ENCODE results near the gene NSUN2.

NSUN2 gene

GRCh38 chr5:6604341-6604740, 28.5 kb downstream of the NSUN2 start:
- no peak for DNase-seq (ENCODE audit: low read depth)

GRCh38 chr5:6603643-6604042, 29.2 kb downstream of the NSUN2 start:
- DNase-seq (ENCODE audit: low read depth): no peak

GRCh38 chr5:6602441-6602840, 30.4 kb downstream of the NSUN2 start:
- no peak for DNase-seq (ENCODE audit: low read depth)

- no peak for DNase-seq (ENCODE audit: low read depth)
Observed at GRCh38 chr5:6601816-6602215, 31.0 kb downstream of the NSUN2 start.

- DNase-seq (ENCODE audit: low read depth): no peak
Observed at GRCh38 chr5:6601271-6601670, 31.6 kb downstream of the NSUN2 start.

- DNase-seq (ENCODE audit: low read depth): no peak
Observed at GRCh38 chr5:6599739-6600138, 33.1 kb downstream of the NSUN2 start.

GRCh38 chr5:6598351-6598900, 34.4 kb downstream of the NSUN2 start:
- DNase-seq (ENCODE audit: low read depth): no peak

GRCh38 chr5:6597557-6597956, 35.3 kb downstream of the NSUN2 start:
- DNase-seq (ENCODE audit: low read depth): no peak

- no peak for DNase-seq (ENCODE audit: low read depth)
Observed at GRCh38 chr5:6596388-6596787, 36.5 kb downstream of the NSUN2 start.

GRCh38 chr5:6595405-6595804, 37.4 kb downstream of the NSUN2 start:
- DNase-seq (ENCODE audit: low read depth): no peak

- no peak for DNase-seq (ENCODE audit: low read depth)
Observed at GRCh38 chr5:6594066-6594465, 38.8 kb downstream of the NSUN2 start.

GRCh38 chr5:6593148-6594016, 39.5 kb downstream of the NSUN2 start:
- DNase-seq (ENCODE audit: low read depth): no peak

GRCh38 chr5:6592601-6593000, 40.2 kb downstream of the NSUN2 start:
- DNase-seq (ENCODE audit: low read depth): peak; percentile 14

GRCh38 chr5:6591671-6592288, 41.1 kb downstream of the NSUN2 start:
- no peak for DNase-seq (ENCODE audit: low read depth)

GRCh38 chr5:6590581-6590980, 42.3 kb downstream of the NSUN2 start:
- DNase-seq (ENCODE audit: low read depth): no peak

GRCh38 chr5:6587171-6587570, 45.7 kb downstream of the NSUN2 start:
- DNase-seq (ENCODE audit: low read depth): no peak

GRCh38 chr5:6586647-6587042, 46.2 kb downstream of the NSUN2 start:
- no peak for DNase-seq (ENCODE audit: low read depth)

- no peak for DNase-seq (ENCODE audit: low read depth)
Observed at GRCh38 chr5:6585939-6586646, 46.8 kb downstream of the NSUN2 start.

GRCh38 chr5:6585168-6585567, 47.7 kb downstream of the NSUN2 start:
- no peak for DNase-seq (ENCODE audit: low read depth)

- no peak for DNase-seq (ENCODE audit: low read depth)
Observed at GRCh38 chr5:6584727-6585126, 48.1 kb downstream of the NSUN2 start.

GRCh38 chr5:6584101-6584645, 48.7 kb downstream of the NSUN2 start:
- DNase-seq (ENCODE audit: low read depth): no peak
